B cell (primary cell): ENCODE results near the gene PEAK1. TPM values are rescaled to one million over a fixed set of nuclear protein-coding genes. Genes with fewer than 3 reads are reported as not detected.

ENCODE experiments used
- ATAC-seq: fragments of 200-7000 bp; cut with Tn5 transposase; one replicate; pipeline ENCODE4 v1.10.0; 2021; ENCODE audit warnings: low read depth, mild to moderate bottlenecking, moderate number of reproducible peaks, moderate library complexity
- CTCF ChIA-PET: fragments of 350-600 bp; sonication (Branson Sonifier 250); formaldehyde crosslinking; loops from one replicate; lab custom pipeline; 2021; ENCODE audit warnings: antibody characterized with exemption, inconsistent platforms; lab: Charles Lee
- POLR2A ChIA-PET: fragments of 350-600 bp; sonication (Branson Sonifier 250); formaldehyde crosslinking; loops from one replicate; lab custom pipeline; 2021; ENCODE audit warnings: antibody characterized with exemption; lab: Charles Lee
- DNase-seq: peaks from one replicate; pipeline ENCODE4 v3.0.0; 2013
- H2AFZ ChIP-seq: 2 replicates; pipeline ENCODE4 v1.6.1; 2012; ENCODE audit warnings: mild to moderate bottlenecking, low read depth, low read length; ENCODE audit not compliant: insufficient read depth, poor library complexity, severe bottlenecking
- H3K27ac ChIP-seq, 2 donors: 1 replicate in 1 of 2; 2 replicates in 1 of 2; pipeline ENCODE4 v1.5.1; 2012 to 2013; ENCODE audit warnings: low read length in 2 of 2, mild to moderate bottlenecking in 2 of 2, moderate library complexity in 1 of 2
- H3K27me3 ChIP-seq, 4 experiments: fragments of 200-600 bp in 1 of 4; sonication (generic) in 1 of 4; replicated peaks in 1 of 4; 1 replicate in 2 of 4; 2 replicates in 2 of 4; pipeline versions ENCODE4 v1.6.1 to v1.7.0; 2013 to 2016; ENCODE audit warnings: low read length in 3 of 4, mild to moderate bottlenecking in 2 of 4, mixed read lengths in 1 of 4, moderate library complexity in 1 of 4; ENCODE audit not compliant: insufficient read depth in 4 of 4, control insufficient read depth in 3 of 4; ENCODE audit errors: control extremely low read depth in 1 of 4
- H3K36me3 ChIP-seq, 2 experiments: replicated peaks in 1 of 2; 1 replicate in 1 of 2; 2 replicates in 1 of 2; pipeline versions ENCODE4 v1.6.1 to v1.7.1; 2013; ENCODE audit warnings: low read length in 1 of 2; ENCODE audit not compliant: insufficient read depth in 2 of 2, control insufficient read depth in 1 of 2; ENCODE audit errors: control extremely low read depth in 1 of 2, extremely low read depth in 1 of 2
- H3K4me1 ChIP-seq, 2 donors: fragments of 200-600 bp in 1 of 2; sonication (generic) in 1 of 2; 1 replicate in 1 of 2; 2 replicates in 1 of 2; pipeline versions ENCODE4 v1.5.1 to v1.6.1; 2013 to 2017; ENCODE audit warnings: low read length in 2 of 2; ENCODE audit not compliant: control insufficient read depth in 2 of 2, insufficient read depth in 2 of 2
- H3K4me2 ChIP-seq: replicated peaks from 2 replicates; pipeline ENCODE3; 2012; ENCODE audit warnings: mild to moderate bottlenecking, low read depth, low read length; ENCODE audit not compliant: poor library complexity, severe bottlenecking
- H3K4me3 ChIP-seq, 5 experiments: fragments of 200-600 bp in 1 of 5; sonication (generic) in 1 of 5; 1 replicate in 3 of 5; 2 replicates in 2 of 5; pipeline versions ENCODE4 v1.5.1 to v1.7.0; 2011 to 2016; ENCODE audit warnings: low read length in 4 of 5, mild to moderate bottlenecking in 4 of 5, low read depth in 2 of 5, control low read depth in 1 of 5, moderate library complexity in 1 of 5; ENCODE audit not compliant: insufficient read depth in 1 of 5; ENCODE audit errors: control extremely low read depth in 1 of 5, extremely low read depth in 1 of 5
- H3K79me2 ChIP-seq: fragments of 200-600 bp; sonication (generic); one replicate; pipeline ENCODE4 v1.6.0; 2016; ENCODE audit warnings: low read length; ENCODE audit not compliant: control insufficient read depth, insufficient read depth
- H3K9ac ChIP-seq: fragments of 200-600 bp; sonication (generic); 2 replicates; pipeline ENCODE4 v1.6.1; 2017; ENCODE audit warnings: mild to moderate bottlenecking, low read length, moderate library complexity
- H3K9me3 ChIP-seq, 3 donors: one replicate each; pipeline versions ENCODE4 v1.6.1 to v1.7.1; 2013; ENCODE audit warnings: low read length in 2 of 3; ENCODE audit not compliant: control insufficient read depth in 2 of 3, insufficient read depth in 1 of 3; ENCODE audit errors: control extremely low read depth in 1 of 3
- H4K20me1 ChIP-seq: 2 replicates; pipeline ENCODE4 v1.6.0; 2012; ENCODE audit warnings: mild to moderate bottlenecking, low read length; ENCODE audit not compliant: insufficient read depth, control insufficient read depth, poor library complexity, severe bottlenecking
- H3K27ac Mint-ChIP-seq: one replicate; pipeline ENCODE4 v1.8.0; 2021; ENCODE audit warnings: mixed read lengths
- H3K27me3 Mint-ChIP-seq: one replicate; pipeline ENCODE4 v1.8.0; 2021; ENCODE audit warnings: mixed read lengths
- H3K4me1 Mint-ChIP-seq: one replicate; pipeline ENCODE4 v1.8.0; 2021; ENCODE audit warnings: mixed read lengths
- H3K4me3 Mint-ChIP-seq: one replicate; pipeline ENCODE4 v1.8.0; 2021; ENCODE audit warnings: mixed read lengths
- H3K9me3 Mint-ChIP-seq: one replicate; pipeline ENCODE4 v1.8.0; 2022; ENCODE audit warnings: mixed read lengths; ENCODE audit not compliant: insufficient read depth
- CTCF ChIP-seq: fragments of 200-600 bp; IDR thresholded peaks from one replicate; pipeline ENCODE4 v1.8.0; 2022; ENCODE audit warnings: antibody characterized with exemption, mild to moderate bottlenecking
- EZH2 ChIP-seq: IDR thresholded peaks from 2 replicates; pipeline ENCODE4 v1.6.1; 2012; ENCODE audit warnings: borderline replicate concordance, low read depth, mild to moderate bottlenecking, moderate library complexity, low read length; ENCODE audit not compliant: insufficient read depth, poor library complexity, severe bottlenecking
- WGBS: methylation state at CpG from one replicate; pipeline ENCODE4 v1.1.5; 2013; ENCODE audit warnings: missing lambda C conversion rate; ENCODE audit not compliant: insufficient coverage; 5-methylcytosine and 5-hydroxymethylcytosine counted together
- intact Hi-C: fragments of 100-400 bp; cut with micrococcal nuclease; formaldehyde crosslinking; loops from one replicate; pipeline ENCODE4 v1.10.0; 2022
- polyA plus RNA-seq: library from polyadenylated mRNA; depleted of rRNA; stranded (reverse); fragments of >200 nt; gene quantifications from 2 replicates; pipeline ENCODE4 v1.2.3, GENCODE V29; 2012
- total RNA-seq, 2 donors: library from RNA; stranded (reverse); fragments of 120-200 nt in 1 of 2; gene quantifications; 1 replicate in 1 of 2; 2 replicates in 1 of 2; pipeline versions ENCODE4 v1.2.3 to v1.2.4, GENCODE V29; 2013 to 2022

Gene PEAK1
- total and polyA plus RNA-seq, 2 donors (not counting 1 experiment from before 2014, with no cell fraction given) = 13.4 to 38.0 TPM

- intact Hi-C loops = no loop called here
- Histone ChIP-seq H3K27ac (no peak overlapping the region), H3K4me3 (no peak overlapping the region), H3K9me3 (peaks cover 0 to 1% (median 0%) of the 10 kb centered on the region in 3 donors), H3K4me1 (no peaks in the 10 kb centered on the region), H3K4me2 (no peak overlapping the region), H2AFZ (no peak overlapping the region), H3K79me2 (peaks cover 10% of the 10 kb centered on the region), H3K36me3 (no peaks in the 10 kb centered on the region), H3K27me3 (no peaks in the 10 kb centered on the region), H4K20me1 (no peaks in the 10 kb centered on the region), H3K9ac (no peak overlapping the region)
- peaks cover 3% of the 10 kb centered on the region for H3K4me1 Mint-ChIP-seq
- ChIA-PET POLR2A (no interaction called here), CTCF (no interaction called here)
- no CpG with 5 or more reads among the region's 1 CpG for WGBS
- H3K27ac Mint-ChIP-seq = no peak overlapping the region
- H3K4me3 Mint-ChIP-seq = no peak overlapping the region
- DNase-seq = no peak
- no peaks in the 10 kb centered on the region for H3K27me3 Mint-ChIP-seq
- no peaks in the 10 kb centered on the region for H3K9me3 Mint-ChIP-seq
- TF ChIP-seq CTCF = no peak
- TF ChIP-seq EZH2 = no peak
- ATAC-seq = no peak
These were observed 90.7 kb downstream of the PEAK1 start for GRCh38 chr15:77329202-77329601.

- no peak overlapping the region for H3K4me3 ChIP-seq
- no peaks in the 10 kb centered on the region for H3K27me3 ChIP-seq
- TF ChIP-seq EZH2 = no peak
- TF ChIP-seq CTCF = no peak
- no peaks in the 10 kb centered on the region for H3K4me1 ChIP-seq
- peaks cover 13% of the 10 kb centered on the region for H3K79me2 ChIP-seq
- no peak overlapping the region for H2AFZ ChIP-seq
- H3K4me1 Mint-ChIP-seq = peaks cover 3% of the 10 kb centered on the region
- POLR2A ChIA-PET = no interaction called here
- H3K9me3 ChIP-seq = peaks cover 0 to 3% (median 0%) of the 10 kb centered on the region in 3 donors
- 100% methylated on average over 1 of the region's 3 CpGs for WGBS
- intact Hi-C loops = no loop called here
- no peak overlapping the region for H3K9ac ChIP-seq
- no peaks in the 10 kb centered on the region for H3K36me3 ChIP-seq
- no peak overlapping the region for H3K27ac ChIP-seq
- H4K20me1 ChIP-seq = no peaks in the 10 kb centered on the region
- no peak overlapping the region for H3K4me3 Mint-ChIP-seq
- H3K9me3 Mint-ChIP-seq = peaks cover 3% of the 10 kb centered on the region
- H3K27ac Mint-ChIP-seq = no peak overlapping the region
- DNase-seq (no peak), ATAC-seq (no peak)
- H3K4me2 ChIP-seq = no peak overlapping the region
- no peaks in the 10 kb centered on the region for H3K27me3 Mint-ChIP-seq
- CTCF ChIA-PET = no interaction called here
These were observed 91.9 kb downstream of the PEAK1 start for GRCh38 chr15:77327844-77328529.
